SK-N-SH treated with all-trans-retinoic acid at 6 μM for 48 hours (cell line): ENCODE measurements around the gene ACCS.

ENCODE experiments used
- ARNTL ChIP-seq: fragments of 450-650 bp; formaldehyde crosslinking; IDR thresholded peaks from 2 replicates; pipeline ENCODE4 v1.5.0; 2020; ENCODE audit warnings: low read depth, mild to moderate bottlenecking, moderate library complexity, borderline replicate concordance
- BACH2 ChIP-seq: fragments of 250-450 bp; sonication (Bioruptor Pico); IDR thresholded peaks from 2 replicates; pipeline ENCODE4 v1.9.0; 2021; ENCODE audit warnings: mild to moderate bottlenecking, borderline replicate concordance
- ESRRG ChIP-seq: fragments of 250-450 bp; sonication (Bioruptor Pico); IDR thresholded peaks from 2 replicates; pipeline ENCODE4 v1.6.1; 2021; ENCODE audit warnings: mild to moderate bottlenecking
- PATZ1 ChIP-seq: fragments of 250-450 bp; sonication (Bioruptor Pico); IDR thresholded peaks from 2 replicates; pipeline ENCODE4 v1.8.0; 2020; ENCODE audit warnings: mild to moderate bottlenecking, moderate library complexity, borderline replicate concordance
- SNAI2 ChIP-seq: fragments of 250-450 bp; sonication (Bioruptor Pico); IDR thresholded peaks from 2 replicates; pipeline ENCODE4 v1.5.0; 2020; ENCODE audit warnings: mild to moderate bottlenecking, moderate library complexity
- TOX ChIP-seq: fragments of 250-450 bp; sonication (Bioruptor Pico); IDR thresholded peaks from 2 replicates; pipeline ENCODE4 v1.8.0; 2021; ENCODE audit warnings: mild to moderate bottlenecking, moderate library complexity, borderline replicate concordance
- ZFP3 ChIP-seq: fragments of 250-450 bp; sonication (Bioruptor Pico); IDR thresholded peaks from 2 replicates; pipeline ENCODE4 v1.5.0; 2020; ENCODE audit warnings: mild to moderate bottlenecking, moderate library complexity
- ZFP30 ChIP-seq: fragments of 450-650 bp; formaldehyde crosslinking; IDR thresholded peaks from 2 replicates; pipeline ENCODE4 v1.5.0; 2022; ENCODE audit warnings: mild to moderate bottlenecking, moderate library complexity
- ZNF565 ChIP-seq: fragments of 450-650 bp; formaldehyde crosslinking; conservative IDR thresholded peaks from 2 replicates; pipeline ENCODE4 v1.5.0; 2020; ENCODE audit warnings: low read depth, mild to moderate bottlenecking, moderate library complexity
- ZNF8 ChIP-seq: fragments of 450-650 bp; formaldehyde crosslinking; IDR thresholded peaks from 2 replicates; pipeline ENCODE4 v1.5.0; 2020; ENCODE audit warnings: mild to moderate bottlenecking, moderate library complexity
- TF ChIP-seq, protein P1 (sequence below): fragments of 250-450 bp; sonication (Bioruptor Pico); IDR thresholded peaks from 2 replicates; pipeline ENCODE4 v1.5.0; 2020; ENCODE audit warnings: mild to moderate bottlenecking, moderate library complexity

DNA sequence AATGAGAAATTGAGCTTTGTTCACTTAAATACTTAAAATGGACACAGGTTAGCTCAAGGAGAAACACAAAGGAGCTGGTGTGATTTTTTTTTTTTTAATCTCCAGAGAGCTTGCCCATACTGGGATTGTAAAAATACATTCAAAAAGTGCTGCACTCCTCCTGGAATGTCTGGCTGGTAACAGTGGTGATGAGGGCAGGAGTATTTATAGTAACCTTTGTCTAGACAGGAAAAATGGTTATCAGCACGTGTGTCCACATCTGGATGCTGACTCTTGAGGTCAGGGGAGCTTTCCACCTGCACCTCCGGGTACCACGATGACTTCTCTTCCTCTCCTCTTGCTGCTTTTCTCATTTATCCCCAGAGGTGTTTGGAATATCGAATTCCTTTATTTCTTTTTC, 59.5 kb downstream of the ACCS start:
- TF ChIP-seq ZNF8 (no peak), SNAI2 (CRISPR knock-in tag) (no peak), ESRRG (CRISPR knock-in tag) (no peak), BACH2 (CRISPR knock-in tag) (no peak), ZNF565 (CRISPR knock-in tag) (no peak), PATZ1 (no peak), TOX (CRISPR knock-in tag) (no peak), ZFP30 (no peak), ARNTL (CRISPR knock-in tag) (no peak), ZFP3 (CRISPR knock-in tag) (no peak)
- TF ChIP-seq, protein P1, sequence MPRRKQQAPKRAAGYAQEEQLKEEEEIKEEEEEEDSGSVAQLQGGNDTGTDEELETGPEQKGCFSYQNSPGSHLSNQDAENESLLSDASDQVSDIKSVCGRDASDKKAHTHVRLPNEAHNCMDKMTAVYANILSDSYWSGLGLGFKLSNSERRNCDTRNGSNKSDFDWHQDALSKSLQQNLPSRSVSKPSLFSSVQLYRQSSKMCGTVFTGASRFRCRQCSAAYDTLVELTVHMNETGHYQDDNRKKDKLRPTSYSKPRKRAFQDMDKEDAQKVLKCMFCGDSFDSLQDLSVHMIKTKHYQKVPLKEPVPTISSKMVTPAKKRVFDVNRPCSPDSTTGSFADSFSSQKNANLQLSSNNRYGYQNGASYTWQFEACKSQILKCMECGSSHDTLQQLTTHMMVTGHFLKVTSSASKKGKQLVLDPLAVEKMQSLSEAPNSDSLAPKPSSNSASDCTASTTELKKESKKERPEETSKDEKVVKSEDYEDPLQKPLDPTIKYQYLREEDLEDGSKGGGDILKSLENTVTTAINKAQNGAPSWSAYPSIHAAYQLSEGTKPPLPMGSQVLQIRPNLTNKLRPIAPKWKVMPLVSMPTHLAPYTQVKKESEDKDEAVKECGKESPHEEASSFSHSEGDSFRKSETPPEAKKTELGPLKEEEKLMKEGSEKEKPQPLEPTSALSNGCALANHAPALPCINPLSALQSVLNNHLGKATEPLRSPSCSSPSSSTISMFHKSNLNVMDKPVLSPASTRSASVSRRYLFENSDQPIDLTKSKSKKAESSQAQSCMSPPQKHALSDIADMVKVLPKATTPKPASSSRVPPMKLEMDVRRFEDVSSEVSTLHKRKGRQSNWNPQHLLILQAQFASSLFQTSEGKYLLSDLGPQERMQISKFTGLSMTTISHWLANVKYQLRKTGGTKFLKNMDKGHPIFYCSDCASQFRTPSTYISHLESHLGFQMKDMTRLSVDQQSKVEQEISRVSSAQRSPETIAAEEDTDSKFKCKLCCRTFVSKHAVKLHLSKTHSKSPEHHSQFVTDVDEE (CRISPR knock-in tag): no peak
